ENCODE measurements around the gene TNRC6B.

TNRC6B gene

DNA sequence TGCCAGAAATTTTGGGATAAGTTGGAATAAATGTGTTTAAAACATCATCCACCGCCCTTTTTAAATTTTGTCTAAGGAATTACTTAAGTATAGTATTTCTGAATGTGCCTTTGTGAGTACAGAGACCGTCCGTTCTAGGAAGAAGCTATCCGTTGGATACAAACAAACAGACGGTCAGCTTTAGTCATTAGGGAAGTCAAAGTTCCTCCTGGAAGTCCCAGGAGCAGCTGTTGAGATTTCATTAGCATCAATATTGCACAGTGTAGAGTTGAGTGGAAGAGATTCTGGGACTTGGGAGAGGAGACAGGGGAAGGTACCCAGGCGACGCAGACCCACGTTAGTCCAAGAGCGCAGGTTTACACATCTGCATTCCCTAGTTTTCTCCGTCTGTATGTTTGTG is 152.9 kb downstream of the TNRC6B start:
- no peak for DNase-seq

DNA sequence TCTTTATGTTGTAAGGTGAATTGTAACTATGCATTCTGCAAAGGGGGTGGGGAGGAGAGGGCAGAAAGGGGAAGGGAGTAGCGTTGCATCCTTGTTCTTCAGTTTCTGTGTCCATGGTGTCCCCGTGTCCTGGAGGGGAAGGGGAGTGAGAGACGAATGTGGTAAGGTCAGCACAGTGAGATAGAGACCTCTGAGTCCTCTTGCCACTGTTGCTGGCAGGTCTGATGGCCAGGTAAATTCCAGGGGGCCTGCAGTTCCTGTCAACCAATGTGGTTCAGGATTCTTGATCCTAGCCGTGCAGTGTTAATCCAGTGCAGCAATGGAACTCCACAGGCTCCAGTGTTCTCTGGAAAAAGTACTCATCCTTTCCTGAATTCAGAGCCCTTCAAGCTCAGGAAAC is 154.0 kb downstream of the TNRC6B start:
- DNase-seq = no peak

DNA sequence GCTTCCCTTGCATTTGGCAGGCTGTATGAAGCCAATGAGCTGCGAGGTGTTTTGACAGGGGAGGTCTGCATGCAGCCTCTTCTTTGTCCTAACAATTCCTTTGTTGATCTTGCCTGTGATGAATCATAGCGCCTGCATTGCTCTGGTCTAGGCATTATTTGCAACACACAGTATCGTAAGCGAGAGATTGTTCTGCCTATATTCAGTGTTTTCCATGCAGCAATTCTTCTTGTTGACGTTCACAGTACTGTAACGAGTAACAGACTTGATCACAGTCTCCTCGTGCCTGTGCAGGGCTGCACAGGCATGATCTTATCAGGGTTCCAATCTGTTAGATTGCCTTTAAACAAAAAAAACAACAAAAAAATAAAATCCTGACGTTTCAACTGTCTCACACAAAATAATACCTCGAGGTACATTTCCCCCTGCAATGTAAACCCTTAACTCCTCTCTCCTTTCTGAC is 154.6 kb downstream of the TNRC6B start:
- DNase-seq = no peak

DNA sequence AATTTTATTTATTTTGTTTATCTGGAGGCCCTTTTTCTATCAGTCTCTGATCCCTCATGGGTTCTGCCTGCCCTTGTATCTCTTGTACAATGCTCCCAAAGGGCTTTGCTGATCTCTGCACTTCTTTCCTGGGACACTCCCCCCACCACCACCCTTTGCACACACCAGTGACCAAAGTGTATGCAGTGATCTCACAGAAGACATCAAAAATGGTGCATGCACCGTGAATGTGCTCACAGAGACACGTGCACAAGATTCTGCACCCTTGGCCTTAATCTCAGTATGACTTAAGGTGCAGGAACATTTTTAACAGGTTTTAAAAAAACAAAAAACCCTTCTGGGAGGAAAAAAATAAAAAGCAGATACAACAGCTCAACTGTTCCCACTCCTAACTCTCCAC is 156.3 kb downstream of the TNRC6B start:
- DNase-seq = no peak

DNA sequence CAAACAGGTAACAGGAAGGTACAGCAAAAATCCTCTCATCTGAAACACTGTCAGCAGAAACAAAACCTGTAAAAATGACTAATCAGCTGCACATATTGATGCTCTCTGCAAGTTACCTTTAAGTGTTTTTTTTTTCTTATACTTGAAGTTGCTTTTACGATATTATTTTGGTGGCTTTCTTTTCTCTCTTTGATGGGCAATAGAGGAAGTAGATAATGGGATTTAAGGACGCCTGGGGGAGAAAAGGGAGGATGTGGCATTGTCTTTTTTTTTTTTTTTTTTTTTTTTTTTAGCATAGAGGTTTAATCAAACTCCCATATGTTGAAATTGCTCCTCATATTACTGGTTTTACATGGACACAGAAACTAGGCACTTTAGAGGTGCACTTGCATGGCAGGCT is 157.2 kb downstream of the TNRC6B start:
- no peak for DNase-seq

DNA sequence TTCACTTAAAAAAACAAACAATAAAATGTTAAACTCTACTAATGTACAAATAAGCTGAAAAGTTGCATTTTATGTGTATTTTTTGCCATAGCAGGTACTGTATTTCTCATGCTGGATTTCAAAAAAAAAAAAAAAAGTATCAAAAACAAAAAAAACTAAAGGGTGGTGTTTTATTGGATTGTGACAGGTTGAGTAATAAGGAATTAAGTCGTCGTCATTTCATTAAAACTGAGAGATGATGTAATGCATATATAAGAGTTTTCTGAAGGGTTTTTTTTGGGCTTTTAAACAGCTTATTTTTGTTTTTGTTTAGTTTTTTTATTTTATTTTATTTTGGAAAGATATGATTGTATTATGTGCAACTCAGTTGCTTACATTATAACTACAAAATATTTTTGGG is 157.6 kb downstream of the TNRC6B start:
- no peak for DNase-seq

DNA sequence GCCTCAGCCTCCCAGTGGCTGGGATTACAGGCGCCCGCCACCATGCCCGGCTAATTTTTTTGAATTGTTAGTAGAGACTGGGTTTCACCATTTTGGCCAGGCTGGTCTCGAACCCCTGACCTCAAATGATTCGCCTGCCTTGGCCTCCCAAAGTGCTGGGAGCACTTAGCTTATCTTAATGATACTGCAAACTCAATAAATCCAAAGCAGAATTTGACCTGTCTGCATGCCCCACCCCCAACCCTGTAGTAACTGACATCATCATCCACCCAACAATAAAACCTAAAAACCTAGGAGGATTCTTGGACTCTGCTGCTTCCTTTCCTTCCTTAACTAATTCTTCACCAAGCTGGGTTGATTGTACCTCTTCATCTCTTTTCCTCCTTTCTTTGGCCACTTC is 162.3 kb downstream of the TNRC6B start:
- no peak for DNase-seq

DNA sequence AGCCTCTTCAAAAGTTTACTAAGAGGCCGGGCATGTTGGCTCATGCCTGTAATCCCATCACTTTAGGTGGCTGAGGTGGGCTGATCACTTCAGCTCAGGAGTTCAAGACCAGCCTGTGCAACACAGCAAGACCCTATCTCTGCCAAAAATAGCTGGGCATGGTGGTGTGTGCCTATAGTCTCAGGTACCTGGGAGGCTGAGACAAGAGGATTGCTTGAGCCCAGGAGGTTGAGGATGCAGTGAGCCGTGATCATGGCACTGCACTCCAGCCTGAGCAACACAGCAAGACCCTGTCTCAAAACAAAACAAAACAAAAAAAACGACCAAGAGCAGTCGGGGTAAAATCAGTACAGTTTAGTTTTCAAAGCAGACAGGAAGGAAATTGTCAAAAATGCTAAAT is 163.9 kb downstream of the TNRC6B start:
- DNase-seq = no peak

DNA sequence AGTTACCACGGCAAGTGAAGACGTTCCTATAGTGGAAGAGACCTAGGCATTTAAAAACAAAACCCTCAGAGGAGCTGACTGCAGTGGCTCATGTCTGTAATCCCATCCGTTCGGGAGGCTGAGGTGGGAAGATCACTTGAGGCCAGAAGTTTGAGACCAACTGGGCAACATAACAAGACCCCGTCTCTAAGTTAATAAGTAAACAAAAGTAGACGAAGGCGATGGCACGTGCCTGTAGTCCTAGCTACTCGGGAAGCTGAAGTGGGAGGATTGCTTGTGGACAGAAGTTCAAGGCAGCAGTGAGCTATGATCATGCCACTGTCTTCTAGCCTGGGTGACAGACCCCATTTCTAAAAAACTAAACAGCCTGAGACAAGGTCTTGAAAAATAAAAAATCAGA is 164.8 kb downstream of the TNRC6B start:
- DNase-seq = no peak

DNA sequence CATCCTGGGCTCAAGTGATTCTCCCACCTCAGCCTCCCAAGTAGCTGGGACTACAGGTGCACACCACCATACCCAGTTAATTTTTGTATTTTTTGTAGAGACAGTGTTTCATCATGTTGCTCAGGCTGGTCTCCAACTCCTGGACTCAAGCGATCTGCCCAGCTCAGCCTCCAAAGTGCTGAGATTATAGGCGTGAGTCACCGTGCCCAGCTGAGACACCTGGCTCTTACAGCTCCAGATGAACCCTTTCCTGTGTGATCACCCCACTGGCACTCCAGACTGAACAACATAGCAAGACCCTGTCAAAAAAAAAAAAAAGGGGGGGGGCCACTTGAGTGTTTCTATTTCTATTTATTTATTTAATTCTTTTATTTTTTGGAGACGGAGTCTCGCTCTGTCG is 167.5 kb downstream of the TNRC6B start:
- peak in 1 of 2 experiments; percentile 48 for DNase-seq

DNA sequence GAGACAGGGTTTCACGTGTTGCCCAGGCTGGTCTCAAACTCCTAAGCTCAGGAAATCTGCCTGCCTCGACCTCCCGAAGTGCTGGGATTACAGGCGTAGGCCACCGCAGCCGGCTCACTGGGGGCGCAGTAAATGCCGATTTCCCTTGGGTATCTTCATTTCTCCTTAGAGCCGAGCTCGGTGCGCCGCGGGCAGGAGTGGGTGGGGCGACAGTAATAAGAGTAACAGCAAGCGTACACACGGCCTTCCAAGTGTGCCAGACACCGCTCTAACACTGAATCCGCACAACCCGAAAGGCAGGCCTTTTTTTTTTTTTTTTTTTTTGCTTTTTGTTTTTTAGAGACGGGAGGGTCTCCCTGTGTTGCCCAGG is 168.1 kb downstream of the TNRC6B start:
- peak; percentile 63 for DNase-seq

DNA sequence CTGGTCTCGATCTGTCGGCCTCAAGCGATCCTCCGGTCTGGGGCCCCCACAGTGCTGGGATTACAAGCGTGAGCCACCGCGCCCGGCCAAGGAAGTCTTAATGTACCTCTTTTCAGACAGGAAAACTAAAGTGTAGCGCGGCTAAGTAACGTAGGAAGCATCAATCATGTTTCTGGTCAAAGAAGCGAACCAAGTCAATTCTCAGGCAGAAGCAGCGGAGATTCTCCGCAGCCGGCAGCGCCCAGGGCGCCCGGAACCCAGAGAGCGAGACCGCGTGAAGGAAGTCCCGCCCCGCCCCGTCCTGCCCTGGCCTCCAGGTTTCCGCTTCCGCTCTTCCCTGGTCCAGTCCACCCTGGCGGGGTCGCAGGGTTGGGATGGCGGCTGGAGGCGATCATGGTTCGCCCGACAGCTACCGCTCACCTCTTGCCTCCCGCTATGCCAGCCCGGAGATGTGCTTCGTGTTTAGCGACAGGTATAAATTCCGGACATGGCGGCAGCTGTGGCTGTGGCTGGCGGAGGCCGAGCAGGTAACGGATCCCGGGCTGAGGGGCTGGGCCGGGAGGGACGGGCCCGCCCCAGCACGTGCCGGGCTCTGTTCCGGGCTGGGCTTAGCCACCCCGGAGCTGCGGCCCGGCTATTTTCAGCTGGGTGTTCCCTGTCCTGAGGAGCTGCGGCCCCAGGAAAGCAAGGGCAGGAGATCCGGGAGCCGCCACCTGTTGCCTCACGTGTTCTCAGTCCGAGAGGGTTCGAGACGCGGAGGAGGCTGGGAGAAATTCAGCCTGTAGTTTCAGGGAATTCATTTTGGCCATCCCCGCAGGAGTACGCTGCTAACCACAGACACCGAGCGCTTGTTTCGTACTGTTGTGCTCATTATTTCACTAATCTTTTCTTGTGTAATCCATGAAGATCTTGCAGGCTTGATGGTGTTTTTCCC is 168.7 kb downstream of the TNRC6B start, which contains the start of gene ADSL:
Gene ADSL (plus strand): TSS at position 316 of the 934 bp plus-strand sequence. CDS start 59 bp downstream, at position 375.
- peak; percentile 78 to 86 for DNase-seq

DNA sequence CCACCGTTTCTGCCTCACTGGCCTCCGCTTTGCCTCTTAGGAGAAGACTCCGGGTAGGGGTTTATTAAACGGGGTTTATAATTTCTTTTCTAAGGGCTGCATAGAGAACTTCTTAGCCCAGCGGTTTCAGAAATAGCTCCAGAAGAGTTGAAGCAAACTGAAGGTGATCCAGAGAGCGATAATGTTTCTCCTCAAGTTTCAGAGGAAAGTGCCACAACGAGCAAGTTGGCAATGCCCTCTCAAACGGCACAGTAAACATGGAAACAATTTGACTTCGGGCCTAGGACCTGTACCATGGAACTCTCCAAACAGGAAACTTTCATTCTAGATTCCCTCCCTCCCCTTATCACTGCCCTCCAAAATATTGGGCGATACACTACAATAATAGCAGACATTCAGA is 169.6 kb downstream of the TNRC6B start:
- DNase-seq = no peak

DNA sequence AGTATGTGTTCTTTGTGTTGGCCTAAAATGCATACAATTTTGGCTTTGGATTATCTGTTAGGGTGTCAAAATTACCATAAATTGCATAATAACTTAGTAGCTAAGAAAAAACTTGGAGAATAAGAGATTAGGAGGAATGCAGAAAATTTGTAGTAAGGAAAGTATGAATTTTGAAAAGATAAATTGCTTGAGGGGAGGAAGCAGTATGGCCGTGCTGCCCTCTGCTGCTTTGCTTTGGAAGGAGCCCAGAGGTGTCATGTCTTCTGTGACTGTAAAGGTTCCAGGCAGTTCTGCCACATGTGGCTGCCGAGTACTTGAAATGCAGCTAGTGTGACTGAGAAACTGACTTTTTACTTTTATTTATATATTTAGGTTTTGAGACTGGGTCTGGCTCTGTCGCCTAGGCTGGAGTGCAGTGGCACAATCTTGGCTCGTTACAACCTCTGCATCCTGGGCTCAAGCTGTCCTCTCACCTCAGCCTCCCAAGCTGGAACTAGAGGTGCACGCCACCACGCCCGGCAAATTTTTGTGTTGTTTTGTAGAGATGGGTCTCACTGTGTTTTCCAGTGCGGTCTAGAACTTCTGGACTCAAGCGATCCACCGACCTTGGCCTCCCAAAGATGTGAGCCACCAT is 170.4 kb downstream of the TNRC6B start:
- peak; percentile 58 to 64 for DNase-seq

DNA sequence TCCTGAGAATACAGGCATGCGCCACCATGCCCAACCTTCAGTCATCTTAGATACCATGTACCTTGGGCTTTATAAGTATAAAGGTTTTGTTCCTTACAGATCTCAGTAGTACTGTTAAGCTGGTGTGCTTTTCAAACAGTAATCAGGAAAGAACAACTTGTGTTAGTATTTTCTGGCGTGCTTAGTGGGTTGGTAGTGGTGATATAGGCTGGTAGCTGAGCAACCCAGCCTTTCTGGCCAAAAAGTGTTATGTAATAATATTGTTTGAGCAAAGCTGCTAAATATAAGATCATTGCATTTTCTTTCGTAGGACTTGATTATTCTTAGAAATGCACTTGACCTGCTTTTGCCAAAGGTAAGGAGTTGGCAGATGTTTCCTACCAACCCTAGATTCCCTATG is 175.0 kb downstream of the TNRC6B start:
- DNase-seq = no peak

DNA sequence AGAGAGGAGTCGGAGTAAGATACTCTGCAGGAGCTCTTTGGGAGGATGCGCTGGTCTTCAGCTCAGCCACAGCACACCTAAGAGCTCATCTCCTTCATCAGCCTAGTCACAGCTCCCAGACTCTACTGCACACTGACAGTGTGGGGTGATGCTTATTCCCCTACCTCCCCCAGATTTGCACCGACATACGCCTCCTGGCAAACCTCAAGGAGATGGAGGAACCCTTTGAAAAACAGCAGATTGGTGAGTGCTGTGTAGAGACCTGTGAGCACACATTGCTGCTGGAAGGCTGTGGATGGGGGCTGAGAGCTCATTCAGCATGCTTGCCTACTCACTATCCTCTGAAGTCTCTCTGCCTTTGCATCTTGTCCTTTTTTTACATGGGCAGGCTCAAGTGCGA is 183.4 kb downstream of the TNRC6B start:
- no peak for DNase-seq

DNA sequence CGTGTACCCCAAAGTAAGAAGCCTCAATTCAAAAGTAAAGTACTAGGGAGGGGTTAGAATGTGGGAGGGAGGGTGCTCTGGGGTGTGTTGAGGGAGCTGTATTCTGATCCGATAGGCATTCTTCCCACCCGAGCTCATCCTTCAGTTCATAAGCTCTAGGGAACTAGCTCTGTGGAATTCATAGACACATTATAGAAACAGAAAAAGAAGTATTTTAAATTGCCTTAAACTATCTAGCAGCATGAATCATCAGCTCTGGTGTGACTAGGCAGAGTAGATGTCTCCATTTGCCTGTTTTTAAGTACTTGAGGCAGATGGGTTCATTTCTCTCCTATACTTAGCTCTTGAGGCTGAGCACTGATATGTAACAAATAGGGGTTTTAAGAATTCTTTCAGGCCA is 185.3 kb downstream of the TNRC6B start:
- no peak for DNase-seq

DNA sequence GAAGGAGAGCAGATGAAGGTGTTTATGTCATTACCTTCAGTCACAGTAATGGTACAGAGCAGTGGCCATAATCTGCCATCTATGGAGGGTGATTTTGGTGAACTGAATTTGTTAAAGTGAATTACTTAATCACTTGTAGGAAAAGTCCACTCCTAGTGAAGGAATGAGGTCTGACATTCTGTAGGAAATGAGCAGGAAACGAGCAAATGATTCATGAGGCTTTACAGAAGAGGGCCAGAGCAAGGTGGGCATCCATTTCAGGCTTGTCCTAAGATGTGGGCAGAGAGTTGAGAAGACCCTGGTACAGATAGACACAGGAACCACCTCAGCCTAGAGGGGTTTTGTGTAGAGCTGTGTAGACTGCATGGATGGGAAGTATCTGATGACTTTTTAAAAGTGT is 186.7 kb downstream of the TNRC6B start:
- DNase-seq = no peak

DNA sequence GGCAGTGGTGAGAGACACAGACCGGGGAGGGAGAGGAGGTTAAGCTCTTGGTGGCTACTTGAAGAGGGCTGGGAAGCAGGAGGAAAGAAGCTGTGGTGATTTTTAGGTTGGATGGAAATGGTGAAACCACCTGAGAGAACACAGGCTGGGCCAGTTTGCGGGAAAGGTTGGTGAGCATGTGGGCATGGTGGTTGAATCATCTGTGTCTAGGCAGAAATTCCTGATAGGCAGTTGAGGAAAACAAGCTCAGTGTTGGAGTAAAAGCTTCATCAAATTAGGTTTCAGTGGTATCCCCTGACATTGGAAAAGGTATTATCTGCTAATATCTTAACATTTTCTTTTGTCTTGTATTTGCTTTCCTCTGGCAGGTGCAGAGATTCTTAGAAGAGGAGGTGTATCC is 188.3 kb downstream of the TNRC6B start:
- DNase-seq = no peak

DNA sequence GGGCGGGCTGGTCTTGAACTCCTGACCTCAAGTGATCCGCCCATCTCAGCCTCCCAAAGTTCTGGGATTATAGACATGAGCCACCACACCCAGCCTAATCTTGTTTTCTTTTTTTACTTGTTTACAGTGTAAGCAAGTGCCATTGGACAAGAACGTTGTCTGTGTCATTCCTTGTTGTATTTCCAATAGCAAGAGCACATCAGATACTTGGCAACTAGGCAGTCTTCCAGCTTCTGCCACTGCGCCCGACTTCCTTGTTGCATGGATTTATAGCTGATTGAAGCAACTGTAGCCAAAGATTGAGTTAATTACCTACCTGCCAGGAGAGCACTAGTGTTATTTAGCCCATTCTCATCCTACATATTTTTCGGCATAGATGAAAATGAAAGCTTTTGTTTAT is 189.6 kb downstream of the TNRC6B start:
- no peak for DNase-seq

DNA sequence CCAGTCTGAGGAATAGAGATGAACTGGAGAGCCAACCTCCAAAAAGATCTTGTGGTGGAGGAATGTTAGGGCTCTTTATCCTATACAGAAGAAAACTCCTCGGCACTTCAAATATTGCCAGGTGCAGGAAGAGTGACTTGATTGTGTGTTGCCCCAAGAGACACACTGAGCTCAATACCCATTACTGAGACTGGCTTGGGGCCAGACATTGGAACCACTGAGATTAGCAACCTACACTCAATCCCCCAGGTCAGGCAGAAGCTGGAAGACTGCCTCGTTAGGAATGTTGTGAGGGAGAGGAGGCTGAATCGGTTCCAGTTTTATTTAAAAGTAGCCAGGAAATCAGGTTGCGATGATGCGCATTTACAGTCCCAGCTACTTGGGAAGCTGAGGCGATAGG is 190.3 kb downstream of the TNRC6B start:
- no peak for DNase-seq

DNA sequence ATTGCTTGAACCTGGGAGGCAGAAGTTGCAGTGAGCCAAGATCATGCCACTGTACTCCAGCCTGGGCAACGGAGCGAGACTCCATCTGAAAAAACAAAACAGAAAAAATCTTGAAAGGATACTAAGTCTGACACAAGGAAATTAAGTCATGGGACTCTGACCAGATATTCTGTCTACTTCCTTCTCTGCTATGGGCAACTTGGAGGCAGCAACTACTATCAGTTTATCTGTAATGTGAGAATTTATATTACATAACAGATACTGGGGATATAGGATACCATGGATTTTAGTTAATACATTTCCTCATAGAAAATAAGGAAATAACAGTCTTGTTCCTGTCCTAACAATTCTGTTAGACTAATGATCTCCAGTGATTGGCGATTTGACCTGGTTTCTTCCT is 191.1 kb downstream of the TNRC6B start:
- no peak for DNase-seq

DNA sequence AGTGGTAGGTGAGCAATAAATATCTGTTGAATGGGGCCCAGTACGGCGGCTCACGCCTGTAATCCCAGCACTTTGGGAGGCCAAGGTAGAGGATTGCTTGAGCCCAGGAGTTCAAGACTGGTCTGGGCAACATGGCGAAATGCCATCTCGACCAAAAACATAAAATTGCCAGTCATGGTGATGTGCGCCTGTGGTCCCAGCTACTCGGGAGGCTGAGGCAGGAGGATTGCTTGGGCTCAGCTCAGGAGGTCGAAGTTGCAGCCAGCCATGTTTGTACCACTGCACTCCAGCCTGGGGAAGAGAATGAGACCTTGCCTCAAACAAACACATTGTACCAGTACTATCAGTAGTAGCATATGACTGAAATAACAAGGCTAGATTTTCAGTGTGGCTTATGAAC is 196.8 kb downstream of the TNRC6B start:
- DNase-seq = no peak

DNA sequence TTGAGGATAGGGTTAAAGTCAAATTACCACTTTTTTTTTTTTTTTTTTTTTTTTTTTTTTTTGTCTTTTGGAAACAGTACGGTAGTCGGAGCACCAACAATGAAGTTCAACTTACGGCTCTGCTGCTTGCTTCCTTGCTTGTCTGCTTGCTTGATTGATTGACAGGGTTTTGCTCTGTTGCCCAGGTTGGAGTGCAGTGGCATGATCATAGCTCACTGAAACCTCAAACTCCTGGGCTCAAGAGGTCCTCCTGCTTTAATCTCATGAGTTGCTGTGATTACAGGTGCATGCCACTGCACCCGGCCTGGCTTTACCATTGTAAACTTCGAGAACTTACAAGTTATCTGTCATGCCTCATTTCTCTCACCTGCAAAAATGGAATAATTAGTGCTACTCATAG is 198.4 kb downstream of the TNRC6B start:
- DNase-seq = no peak

Measured in stimulated activated CD4-positive, alpha-beta T cell treated with anti-CD3 and anti-CD28 coated beads, Interleukin-4, amount 100 ng/mL, for 4 hours (primary cell).